Activated T-cell treated with anti-CD3 and anti-CD28 coated beads, Interleukin-2, amount 50 U/mL, for 48 hours (primary cell): ENCODE data around the gene SEC11A.
"Not testable (repeated sequence)": the region's sequence is repeated elsewhere in the genome, so short reads cannot be mapped to it uniquely, and the experiment has no call there.

Experiments
- DNase-seq, 2 experiments: peaks; one replicate each; pipeline ENCODE4 v3.0.0-alpha.2; 2020

Gene SEC11A

DNA sequence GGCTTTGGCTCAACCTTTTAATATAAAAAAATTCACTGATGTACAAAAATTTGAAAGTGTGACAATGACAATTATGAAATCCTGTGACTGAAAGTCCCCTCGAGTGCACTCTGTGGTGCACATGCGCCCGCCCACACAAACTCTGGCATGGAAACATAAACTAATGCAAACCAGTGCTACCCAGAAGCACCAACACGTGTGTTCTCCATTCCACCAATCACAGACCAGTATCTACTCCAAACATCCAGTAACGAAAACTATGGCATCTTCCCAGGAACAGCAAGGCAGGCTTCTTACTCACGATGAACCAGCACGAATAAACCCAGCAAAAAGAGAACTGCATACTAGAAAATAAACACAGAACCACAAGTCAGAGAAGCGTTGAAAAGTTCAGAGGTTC is 46.2 kb downstream of the SEC11A start:
- peak; percentile 72 to 74 for DNase-seq

DNA sequence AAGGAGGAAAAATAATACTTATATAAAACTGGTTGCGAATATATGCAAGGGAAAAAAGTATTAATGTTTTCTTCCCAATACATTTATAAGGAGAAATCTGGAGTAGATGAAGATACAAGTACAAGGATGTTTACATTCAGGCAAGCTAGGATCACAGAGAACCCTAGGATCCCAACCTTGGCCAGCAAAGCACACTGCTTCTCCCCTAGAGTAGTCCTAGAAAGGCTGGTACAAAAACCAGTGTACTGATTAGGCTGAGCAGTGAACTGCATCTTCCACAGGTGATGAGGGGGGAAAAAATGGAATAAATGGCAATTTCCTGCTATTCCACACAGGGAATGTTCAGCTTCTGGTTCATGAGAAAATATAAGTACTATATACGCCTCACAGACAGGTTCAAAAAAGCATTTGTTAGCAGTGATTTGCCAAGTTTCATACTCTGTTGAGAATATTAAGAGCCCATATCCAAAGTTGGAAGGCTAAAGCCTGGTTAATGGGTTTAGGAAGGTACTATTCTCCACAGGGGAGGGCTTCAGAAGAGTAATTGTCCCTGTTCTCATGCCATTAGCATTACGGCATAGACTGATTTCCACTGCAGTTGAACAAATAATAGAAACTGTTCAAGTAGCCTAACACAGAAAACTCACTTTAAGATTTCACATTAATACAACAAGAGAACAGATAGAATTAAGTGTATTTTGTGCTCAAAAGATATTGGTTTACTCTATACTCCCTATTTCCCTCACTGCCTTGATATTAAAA is 47.5 kb downstream of the SEC11A start:
- DNase-seq = no peak

DNA sequence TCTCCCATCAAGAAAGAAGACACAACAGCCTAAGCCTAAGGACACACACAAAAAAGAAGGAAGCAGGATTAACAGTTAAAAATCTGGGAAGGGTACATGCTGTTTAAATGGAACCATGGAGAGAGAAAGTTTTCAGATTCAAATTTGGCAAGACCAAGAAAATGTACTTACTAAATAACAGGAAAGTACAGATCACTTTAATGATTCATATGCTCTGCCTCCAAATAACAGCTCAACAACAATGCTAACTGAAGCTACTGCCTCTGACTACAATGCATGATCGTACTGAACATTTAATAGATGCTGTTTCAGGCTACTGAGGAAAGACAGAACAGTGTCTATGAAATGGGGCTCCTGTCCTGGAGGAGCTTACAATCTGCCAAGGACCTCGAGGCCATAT is 49.6 kb downstream of the SEC11A start:
- DNase-seq = no peak

DNA sequence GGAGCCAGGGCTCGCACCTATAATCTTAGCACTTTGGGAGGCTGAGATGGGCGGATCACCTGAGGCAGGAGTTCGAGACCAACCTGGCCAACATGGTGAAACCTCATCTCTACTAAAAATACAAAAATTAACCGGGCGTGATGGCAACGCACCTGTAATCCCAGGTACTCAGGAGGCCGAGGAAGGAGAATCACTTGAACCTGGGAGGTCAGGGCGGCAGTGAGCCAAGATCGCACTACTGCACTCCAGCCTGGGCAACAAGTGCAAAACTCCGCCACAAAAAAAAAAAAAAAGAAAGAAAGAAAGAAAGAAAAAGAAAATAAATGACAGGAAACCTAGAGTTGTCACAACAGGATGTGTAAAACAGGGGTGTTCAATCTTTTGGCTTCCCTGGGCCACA is 54.9 kb downstream of the SEC11A start:
- DNase-seq = no peak

DNA sequence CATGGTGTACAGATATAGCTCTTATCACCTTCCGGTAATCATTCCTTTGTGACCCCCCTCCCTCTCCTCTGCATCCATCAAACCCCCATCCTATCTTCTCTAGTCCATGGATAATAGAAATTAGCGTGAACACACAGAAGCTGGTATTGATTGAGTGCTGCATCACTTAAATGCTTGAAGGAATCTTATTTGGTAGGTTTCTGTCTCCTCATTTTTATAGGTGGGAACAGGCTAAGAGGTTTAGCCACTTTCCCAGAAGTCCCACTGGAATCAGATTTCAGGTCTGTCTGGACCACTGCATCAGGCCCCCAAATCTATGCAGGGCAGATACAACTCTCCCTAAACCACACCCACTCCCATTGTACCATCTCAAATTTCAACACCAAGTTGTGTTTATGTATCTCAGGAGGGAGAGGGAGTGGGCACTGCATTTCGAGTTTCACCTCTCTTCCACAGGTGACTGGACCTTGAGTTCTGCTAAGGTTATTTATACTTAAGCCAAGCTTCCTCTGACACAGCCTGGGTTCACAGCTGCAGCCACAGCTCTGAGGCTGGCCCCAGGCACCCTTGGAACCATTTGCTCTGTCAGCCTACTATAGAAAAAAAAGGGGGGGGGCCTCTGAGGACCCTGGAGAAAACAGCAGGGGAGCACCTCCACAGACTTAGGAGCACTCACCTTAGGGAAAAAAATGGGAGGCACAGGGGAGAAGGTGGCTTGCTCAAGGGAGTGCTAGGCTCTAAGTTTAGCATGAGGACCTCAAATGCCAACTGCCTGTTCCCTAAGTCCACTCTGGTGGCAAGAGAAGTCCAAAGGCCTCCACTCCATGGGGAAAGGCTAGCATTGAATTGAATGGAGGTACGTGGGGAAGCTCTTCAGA is 55.8 kb downstream of the SEC11A start:
- DNase-seq = no peak

DNA sequence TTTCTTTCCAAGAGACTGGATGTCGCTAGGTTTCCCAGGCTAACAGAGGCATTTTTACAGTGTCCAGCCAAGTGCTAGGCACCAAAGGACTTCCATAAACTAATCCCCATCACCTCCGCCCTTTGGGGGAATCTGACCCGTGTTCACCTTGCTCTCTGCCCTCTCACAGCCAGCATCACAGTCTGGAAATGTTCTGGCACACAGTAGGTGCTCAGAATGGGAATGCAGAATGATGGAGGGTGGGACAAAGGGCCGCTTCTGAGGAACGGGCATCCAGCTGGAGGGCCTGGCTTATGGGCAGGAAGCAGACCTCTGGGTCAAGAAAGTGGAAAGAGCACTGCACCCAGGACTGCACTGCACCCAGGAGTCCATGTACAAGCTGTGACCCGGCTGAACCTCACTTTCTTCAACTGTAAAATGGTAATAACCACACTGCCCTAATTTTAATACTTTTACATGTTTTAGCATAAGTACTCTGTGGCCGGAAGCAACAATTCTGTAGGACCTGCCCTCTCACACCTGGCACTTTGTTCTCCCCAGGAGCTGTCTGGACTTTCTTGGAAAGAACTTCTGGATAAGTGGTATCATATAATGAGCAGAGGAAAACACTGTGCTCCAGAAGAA is 57.0 kb downstream of the SEC11A start:
- no peak for DNase-seq

DNA sequence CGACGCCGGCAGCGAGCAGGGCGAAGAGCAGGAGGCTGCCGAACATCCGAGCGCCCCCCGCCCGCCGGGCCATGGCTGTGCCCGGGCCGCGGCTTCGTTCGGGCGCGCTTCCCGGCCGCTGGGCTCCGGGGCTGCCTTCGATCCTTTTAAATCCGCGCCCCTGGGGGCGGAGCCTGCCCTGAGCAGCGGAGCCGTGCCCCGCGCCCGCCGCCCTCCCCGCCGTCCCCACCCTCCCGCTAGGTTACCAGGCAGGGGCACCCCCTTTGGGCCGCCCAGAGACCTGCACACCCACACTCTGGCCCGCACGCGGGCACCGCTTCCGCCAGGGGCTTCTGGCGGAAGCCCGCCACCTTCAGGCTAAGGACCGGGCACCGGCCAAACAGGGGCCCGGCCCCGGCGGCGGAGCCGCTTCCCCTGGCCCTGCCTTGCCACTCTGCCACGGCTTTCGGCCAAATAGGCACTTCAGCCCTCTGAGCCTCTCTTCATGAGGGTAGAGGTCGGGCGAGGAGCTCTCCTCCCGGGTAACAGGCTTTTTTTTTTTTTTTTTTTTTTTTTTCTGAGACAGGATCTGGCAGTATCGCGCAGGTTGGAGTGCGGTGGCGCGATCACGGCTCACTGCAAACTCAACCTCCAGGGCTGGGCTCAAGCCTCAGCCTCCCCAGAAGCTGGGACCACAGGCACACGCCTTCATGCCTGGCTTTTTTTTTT is 57.7 kb downstream of the SEC11A start, which contains the start of gene NMB:
TSS of gene NMB (minus strand) at position 120 of the 708 bp plus-strand sequence. CDS start at position 73, 47 bp downstream.
- peak; percentile 86 to 89 for DNase-seq

DNA sequence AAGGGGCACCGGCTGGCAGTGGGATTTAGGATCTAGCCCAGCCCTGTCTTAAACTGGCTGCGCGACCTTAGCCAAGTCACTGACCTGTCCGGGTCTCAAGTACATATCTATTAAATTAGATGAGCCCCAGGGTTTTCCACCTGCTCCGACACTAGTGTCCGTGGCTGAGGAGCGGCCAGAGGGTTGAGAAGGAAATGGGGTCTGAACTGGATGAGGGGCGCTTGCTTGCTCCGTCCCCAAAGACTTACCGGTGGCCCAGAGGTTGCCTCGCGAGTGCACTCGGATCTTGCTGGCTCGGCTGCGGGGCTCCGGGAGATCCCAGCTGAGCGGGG is 58.2 kb downstream of the SEC11A start:
- no peak for DNase-seq

DNA sequence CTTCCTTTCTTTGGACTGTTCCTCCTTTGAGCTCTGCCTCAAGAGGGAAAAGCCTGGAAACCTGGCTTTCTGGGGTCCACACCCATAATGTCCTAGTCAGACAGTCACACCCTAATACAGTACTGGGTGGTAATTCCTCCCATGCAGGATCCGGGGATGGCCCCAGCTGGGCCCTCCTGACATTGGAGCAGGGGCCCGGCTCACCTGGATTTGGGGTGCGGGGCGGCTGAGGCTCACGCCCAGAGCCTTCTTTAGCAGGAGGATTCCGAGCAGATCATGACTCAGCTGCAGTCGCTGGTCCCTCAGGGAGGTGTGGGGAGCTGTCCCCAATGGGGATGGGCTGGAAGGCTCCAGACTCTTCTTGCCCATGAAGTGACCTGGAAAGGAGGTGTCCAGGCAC is 59.0 kb downstream of the SEC11A start:
- DNase-seq = no peak

DNA sequence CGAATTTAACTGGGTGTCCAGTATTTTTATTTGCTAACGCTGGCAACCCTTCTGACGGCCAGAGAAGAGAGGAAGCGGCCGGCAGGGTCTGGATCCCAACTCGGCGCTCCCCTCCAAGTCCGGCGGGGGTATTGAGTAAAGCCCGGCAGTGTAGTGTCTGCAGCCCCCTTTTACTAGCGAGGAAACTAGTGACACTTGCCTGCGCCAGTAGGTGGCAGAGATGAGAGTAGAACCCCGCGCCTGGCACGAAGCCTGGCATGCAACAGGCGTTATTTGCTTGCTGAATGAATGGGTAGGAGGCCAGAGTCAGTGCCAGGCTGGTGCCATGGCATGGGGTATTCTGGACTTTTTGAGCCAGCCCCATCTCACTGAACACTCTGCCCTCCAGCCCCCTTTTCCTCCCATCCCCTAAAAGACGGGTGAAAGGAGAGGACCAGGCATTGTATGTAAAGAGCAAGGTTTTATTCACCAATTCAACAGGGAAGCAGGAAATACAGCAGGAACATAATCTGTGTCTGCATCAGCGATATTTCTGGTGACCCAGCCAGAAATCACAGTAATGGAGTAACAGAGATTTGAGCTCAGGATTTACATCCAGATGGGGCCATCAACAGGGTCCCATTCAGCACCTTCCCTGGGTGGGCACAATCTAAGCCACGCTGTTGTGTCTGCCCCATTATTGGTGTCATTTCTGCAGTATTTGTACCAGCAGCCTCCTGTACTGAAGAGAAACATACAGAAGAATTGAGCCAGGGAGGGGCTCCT is 61.1 kb downstream of the SEC11A start:
- peak; percentile 86 to 87 for DNase-seq

DNA sequence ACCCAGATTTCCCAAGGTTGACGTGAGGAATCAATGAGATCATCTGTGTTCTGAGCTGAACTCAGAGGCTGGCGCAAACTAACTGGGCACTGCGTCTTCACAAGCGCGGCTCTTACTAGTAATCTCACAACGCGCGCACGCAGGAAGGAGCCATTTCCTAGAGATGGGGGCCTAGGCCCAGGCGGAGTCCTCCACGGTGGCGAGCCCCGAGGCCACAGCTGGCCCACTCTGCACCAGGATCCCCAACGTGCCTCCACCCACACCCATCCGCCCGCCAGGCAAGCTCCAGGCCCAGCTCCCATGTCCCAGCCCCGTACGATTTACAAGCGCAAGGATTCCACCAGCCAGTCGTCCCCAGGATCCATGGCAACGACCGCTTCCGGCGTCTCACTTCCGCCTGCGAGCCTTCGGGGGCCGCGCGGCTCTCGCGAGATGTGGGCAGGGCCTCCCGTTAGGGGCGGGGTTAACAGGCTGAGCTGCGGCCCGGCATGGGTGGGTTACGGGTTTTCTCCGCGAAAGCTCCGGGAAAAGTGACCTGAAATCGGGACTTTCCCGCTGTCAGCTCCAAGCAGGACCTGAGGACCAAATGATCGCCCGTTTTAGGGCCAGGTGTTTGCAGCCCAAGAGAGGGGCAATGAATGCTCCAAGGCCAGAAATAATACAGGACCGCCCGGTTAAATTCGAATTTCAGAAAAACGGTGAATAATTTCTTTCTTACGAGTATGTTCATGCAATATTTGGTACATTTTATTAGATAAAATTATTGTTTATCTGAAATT is 61.8 kb downstream of the SEC11A start, which contains the start of gene WDR73:
TSS of gene WDR73 (minus strand) at position 374 of the 779 bp plus-strand sequence. CDS start at position 365, 9 bp downstream.
- DNase-seq = peak; percentile 98 to 99

DNA sequence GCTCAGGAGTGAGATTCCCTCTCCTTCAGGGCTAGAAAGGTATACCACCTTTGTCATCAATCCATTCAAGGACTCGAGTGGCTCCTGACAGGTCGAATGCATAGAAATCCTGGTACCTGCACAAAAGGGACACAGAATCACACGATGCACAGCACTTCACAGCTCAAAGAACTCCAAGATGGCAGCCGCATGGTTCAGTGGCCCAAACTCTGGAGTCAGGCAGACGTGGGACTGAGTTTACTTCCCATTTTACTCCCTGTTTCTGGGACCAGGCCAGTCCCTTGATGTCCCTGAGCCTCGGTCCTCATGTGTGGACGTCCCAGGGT is 62.4 kb downstream of the SEC11A start:
- no peak for DNase-seq

DNA sequence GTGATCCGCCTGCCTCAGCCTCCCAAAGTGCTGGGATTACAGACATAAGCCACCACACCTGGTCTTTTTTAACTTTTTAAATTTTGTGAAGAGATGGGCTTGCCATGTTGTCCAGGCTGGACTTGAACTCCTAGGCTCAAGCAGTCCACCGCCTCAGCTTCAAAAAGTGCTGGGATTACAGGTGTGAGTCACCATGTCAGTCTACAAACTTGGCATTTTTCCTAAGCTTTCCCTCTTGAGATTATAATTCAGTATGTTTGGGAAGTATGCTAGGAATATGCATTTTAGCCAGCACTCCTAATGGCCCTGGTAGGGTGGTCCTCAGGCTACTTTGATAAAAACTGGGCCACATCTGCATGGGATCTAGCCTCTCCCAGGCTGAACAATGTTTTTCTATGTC is 66.2 kb downstream of the SEC11A start:
- DNase-seq = no peak

DNA sequence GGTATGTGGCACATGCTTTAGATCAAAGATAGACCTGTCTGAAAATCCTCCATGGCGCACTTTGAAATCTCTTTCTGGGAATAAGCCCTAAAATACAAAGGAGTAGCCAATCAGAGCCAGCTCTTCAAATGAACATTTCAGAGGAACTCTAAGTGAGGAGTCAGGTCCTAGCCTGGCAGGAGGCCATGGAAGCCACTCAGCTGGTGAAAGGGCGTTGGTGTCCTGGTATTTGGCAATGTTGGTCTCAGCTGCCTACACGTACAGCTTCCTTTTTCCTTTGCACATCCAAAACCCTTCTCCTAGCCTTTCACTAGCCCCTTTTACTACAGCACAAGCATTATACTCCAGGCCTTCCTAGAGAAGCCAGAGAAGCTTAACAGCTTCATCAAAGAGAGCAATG is 67.4 kb downstream of the SEC11A start:
- no peak for DNase-seq

DNA sequence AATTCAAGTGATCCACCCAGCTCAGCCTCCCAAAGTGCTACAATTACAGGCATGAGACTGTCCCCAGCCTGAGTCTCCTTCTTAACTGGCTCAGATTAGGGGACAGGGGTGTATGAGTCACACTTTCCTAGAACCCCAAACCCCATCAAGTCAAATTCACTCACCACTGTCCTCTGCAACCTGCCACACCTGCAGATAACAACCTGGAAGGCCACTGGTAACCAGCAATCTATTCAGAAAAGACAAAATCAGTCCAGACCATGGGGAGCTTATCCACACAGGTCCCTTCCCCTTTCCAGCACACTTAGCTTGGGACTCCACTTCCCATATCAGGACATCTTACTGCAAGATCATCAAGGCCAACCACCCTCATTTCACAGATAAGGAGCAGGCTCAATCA is 68.2 kb downstream of the SEC11A start:
- DNase-seq = no peak

DNA sequence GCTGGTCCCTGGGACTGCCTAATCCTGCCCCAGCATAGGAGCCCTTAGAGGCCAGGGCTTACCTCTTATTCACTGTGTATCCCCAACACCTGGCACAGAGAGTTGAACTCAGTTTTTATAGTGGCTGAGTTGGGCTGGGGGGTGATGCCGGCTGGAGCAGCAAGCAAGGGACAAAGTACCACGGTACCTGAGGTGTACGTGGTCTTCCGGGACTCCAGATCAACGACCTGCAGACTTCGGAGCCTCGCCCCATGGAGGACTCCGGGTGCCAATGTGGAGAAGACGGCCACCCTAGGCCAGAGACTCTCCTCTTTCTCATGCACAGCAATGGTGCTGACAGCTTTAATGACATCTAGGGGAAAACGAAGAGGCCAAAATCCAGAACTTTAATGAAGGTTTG is 69.9 kb downstream of the SEC11A start:
- DNase-seq = no peak

DNA sequence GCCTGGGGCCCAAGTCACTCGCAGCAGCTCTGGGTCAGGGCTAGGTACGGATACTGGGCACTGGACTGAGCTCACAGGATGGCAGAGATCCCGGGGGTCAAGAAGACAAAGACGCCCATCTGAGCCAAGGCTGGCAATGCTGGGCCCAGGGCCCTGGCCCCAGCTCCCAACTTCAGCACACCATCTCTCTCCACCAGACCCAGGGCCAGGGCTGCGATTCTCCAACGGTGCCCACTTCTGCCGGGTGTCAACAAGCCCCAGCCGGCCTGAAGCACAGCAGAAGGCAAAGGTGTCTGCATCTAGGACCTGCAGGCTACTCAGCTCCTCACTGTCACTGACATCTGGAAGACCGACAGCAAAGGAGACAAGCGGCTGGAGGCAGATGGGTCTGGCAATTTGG is 70.4 kb downstream of the SEC11A start:
- no peak for DNase-seq

DNA sequence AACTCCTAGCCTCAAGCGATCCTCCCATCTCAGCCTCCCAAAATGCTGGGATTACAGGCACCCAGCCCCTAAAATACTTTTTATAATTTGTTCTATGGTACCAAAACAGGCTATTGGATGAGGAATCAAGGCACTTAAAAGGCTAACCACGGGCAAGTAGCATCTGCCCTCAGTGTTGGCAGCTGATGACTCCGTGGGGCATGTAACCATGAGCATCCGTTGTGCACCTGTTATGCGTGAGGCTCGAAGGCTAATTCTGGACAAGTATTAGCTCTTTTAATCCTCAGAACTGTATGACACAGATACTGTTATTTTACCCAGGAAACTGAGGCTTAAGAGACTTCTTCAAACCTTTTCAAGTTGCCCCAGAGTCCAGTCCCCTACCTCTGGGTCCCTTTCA is 72.1 kb downstream of the SEC11A start:
- no peak for DNase-seq

DNA sequence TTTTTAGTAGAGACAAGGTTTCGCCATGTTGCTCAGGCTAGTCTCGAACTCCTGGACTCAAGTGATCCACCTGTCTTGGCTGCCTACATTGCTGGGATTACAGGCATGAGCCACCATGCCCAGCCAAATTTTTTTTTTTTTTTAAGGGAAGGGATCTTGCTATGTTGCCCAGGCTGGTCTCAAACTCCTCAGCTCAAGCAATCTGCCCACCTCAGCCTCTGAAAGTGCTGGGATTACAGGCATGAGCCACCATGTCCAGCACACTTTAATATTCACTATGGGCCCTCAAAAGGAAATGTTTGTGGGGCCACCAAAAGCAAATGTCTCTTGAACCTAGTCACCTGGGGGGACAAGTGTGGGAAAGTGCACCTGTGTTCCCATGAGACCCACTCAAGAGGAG is 73.3 kb downstream of the SEC11A start:
- DNase-seq = not testable (repeated sequence)

DNA sequence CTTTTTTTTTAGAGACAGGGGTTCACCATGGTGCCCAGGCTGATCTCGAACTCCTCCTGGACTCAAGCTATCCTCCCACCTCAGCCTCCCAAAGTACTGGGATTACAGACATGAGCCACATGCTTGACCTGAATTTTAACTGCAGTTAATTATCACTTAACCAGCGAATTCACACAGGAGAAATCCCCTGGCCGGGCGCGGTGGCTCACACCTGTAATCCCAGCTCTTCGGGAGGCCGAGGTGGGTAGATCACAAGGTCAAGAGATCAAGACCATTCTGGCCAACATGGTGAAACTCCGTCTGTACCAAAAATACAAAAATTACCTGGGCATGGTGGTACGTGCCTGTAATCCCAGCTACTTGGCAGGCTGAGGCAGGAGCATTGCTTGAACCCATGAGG is 74.1 kb downstream of the SEC11A start:
- DNase-seq = not testable (repeated sequence)

DNA sequence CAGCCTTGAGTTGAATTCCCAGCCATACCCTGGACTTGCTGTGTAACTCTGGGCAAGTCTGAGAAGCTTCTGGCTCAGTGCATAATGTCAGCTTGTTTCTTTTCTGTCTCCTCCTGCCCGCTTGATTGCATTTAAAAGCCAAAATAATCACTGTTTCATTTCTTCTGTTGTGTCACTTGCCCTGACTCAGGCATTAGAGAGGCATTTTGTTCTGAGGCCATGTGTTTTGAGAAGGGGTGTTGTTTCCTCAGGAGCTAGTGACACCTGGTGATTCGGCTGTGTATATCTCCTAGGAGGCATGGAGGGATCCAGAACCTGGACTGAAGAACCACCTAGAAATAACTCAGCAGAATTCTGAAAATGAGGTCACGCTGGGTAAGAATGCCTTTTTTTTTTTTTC is 77.8 kb downstream of the SEC11A start:
- no peak for DNase-seq
